OCI-LY1 (cell line): Measurements from ENCODE around the gene DCAF4.

Experiments used
- H2AFZ ChIP-seq: fragments of 200-600 bp; sonication (generic), shearing (Covaris generic); 2 replicates; pipeline ENCODE4 v1.6.0; 2014; ENCODE audit warnings: antibody characterized with exemption, mild to moderate bottlenecking, low read length
- H3F3A ChIP-seq: fragments of 200-600 bp; sonication (generic), shearing (Covaris generic); 2 replicates; pipeline ENCODE4 v1.6.0; 2014; ENCODE audit warnings: mild to moderate bottlenecking, antibody characterized with exemption, low read length, moderate library complexity; ENCODE audit not compliant: insufficient read depth
- H3K27ac ChIP-seq: fragments of 200-600 bp; sonication (generic); 2 replicates; pipeline ENCODE4 v1.5.1; 2014; ENCODE audit warnings: low read length, mixed run types, mild to moderate bottlenecking, low read depth; ENCODE audit not compliant: poor library complexity, severe bottlenecking
- H3K27me3 ChIP-seq: fragments of 200-600 bp; sonication (generic); 2 replicates; pipeline ENCODE4 v1.6.0; 2014; ENCODE audit warnings: antibody characterized with exemption, mild to moderate bottlenecking, low read length, moderate library complexity; ENCODE audit not compliant: insufficient read depth
- H3K36me3 ChIP-seq: fragments of 200-600 bp; sonication (generic); 2 replicates; pipeline ENCODE4 v1.6.1; 2014; ENCODE audit warnings: mild to moderate bottlenecking, antibody characterized with exemption, low read length, moderate library complexity, mixed read lengths; ENCODE audit not compliant: insufficient read depth
- H3K4me1 ChIP-seq: fragments of 200-600 bp; sonication (generic); 2 replicates; pipeline ENCODE4 v1.5.1; 2014; ENCODE audit warnings: mild to moderate bottlenecking, low read length, moderate library complexity; ENCODE audit not compliant: insufficient read depth, severe bottlenecking
- H3K4me2 ChIP-seq: fragments of 200-600 bp; sonication (generic), shearing (Covaris generic); 2 replicates; pipeline ENCODE4 v1.6.1; 2014; ENCODE audit warnings: low read length
- H3K4me3 ChIP-seq: fragments of 200-600 bp; sonication (generic); 2 replicates; pipeline ENCODE4 v1.5.1; 2014; ENCODE audit warnings: low read length, low read depth, mild to moderate bottlenecking, mixed read lengths; ENCODE audit not compliant: poor library complexity, severe bottlenecking
- H3K79me2 ChIP-seq: fragments of 200-600 bp; shearing (Covaris generic); 2 replicates; pipeline ENCODE4 v1.6.1; 2016; ENCODE audit warnings: mixed run types, low read length, mixed read lengths; ENCODE audit not compliant: insufficient read depth
- H3K9ac ChIP-seq: fragments of 200-600 bp; sonication (generic), shearing (Covaris generic); 2 replicates; pipeline ENCODE4 v1.6.1; 2014; ENCODE audit warnings: mild to moderate bottlenecking, low read length, mixed read lengths
- H3K9me2 ChIP-seq: fragments of 200-600 bp; sonication (generic), shearing (Covaris generic); 2 replicates; pipeline ENCODE4 v1.6.1; 2014; ENCODE audit warnings: low read depth, mild to moderate bottlenecking, low read length, mixed read lengths
- H3K9me3 ChIP-seq: fragments of 200-600 bp; shearing (Covaris generic); 2 replicates; pipeline ENCODE4 v1.6.1; 2014; ENCODE audit warnings: low read length, mixed read lengths
- H4K20me1 ChIP-seq: fragments of 200-600 bp; sonication (generic), shearing (Covaris generic); 2 replicates; pipeline ENCODE4 v1.6.0; 2016; ENCODE audit warnings: mild to moderate bottlenecking, low read length; ENCODE audit not compliant: insufficient read depth
- CTCF ChIP-seq: fragments of 200-600 bp; sonication (generic), shearing (Covaris generic); IDR thresholded peaks from 2 replicates; pipeline ENCODE4 v1.5.1; 2017; ENCODE audit warnings: mild to moderate bottlenecking, antibody characterized with exemption, low read length, moderate library complexity, mixed read lengths
- EZH2 ChIP-seq: fragments of 200-600 bp; sonication (generic), shearing (Covaris generic); IDR thresholded peaks from 2 replicates; pipeline ENCODE4 v1.8.0; 2017; ENCODE audit warnings: borderline replicate concordance, mixed run types, mild to moderate bottlenecking, antibody characterized with exemption, low read length, moderate library complexity, mixed read lengths

DCAF4 gene

DNA sequence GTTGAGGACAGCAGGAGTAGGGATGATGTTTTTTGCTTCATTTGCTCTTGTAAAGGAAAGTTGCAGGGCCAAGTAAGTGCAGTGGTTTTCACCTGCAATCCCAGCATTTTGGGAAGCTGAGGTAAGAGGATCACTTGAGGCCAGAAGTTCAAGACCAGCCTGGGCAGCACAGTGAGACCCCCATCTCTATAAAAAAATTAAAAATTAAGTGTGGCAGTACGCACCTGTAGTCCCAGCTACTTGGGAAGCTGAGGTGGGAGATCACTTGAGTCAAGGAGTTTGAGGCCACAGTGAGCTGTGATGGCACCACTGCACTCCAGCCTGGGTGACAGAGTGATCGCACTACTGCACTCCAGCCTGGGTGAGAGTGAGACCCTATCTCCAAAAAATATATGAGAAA, 43.2 kb upstream of the DCAF4 start:
- Histone ChIP-seq H3K36me3 (no peaks in the 10 kb centered on the region), H3K4me3 (no peak overlapping the region), H3K9ac (no peak overlapping the region), H3K4me1 (no peaks in the 10 kb centered on the region), H2AFZ (no peak overlapping the region), H3K4me2 (no peak overlapping the region), H3K9me3 (no peaks in the 10 kb centered on the region; the same call in 1 of the 2 replicates), H3K27ac (no peak overlapping the region), H3K79me2 (no peaks in the 10 kb centered on the region), H3K9me2 (no peaks in the 10 kb centered on the region), H3F3A (no peaks in the 10 kb centered on the region), H3K27me3 (no peaks in the 10 kb centered on the region; the same call in 1 of the 2 replicates), H4K20me1 (no peaks in the 10 kb centered on the region)
- TF ChIP-seq EZH2 (no peak), CTCF (no peak)

GRCh38 chr14:72883961-72884360, 42.3 kb upstream of the DCAF4 start:
- no peaks in the 10 kb centered on the region for H4K20me1 ChIP-seq
- no peaks in the 10 kb centered on the region for H3K4me1 ChIP-seq
- no peaks in the 10 kb centered on the region for H3K9me2 ChIP-seq
- H3K9ac ChIP-seq = no peak overlapping the region
- no peak for TF ChIP-seq CTCF
- no peak for TF ChIP-seq EZH2
- no peak overlapping the region for H3K27ac ChIP-seq
- no peak overlapping the region for H2AFZ ChIP-seq
- H3K79me2 ChIP-seq = no peaks in the 10 kb centered on the region
- H3K36me3 ChIP-seq = no peaks in the 10 kb centered on the region
- no peak overlapping the region for H3K4me2 ChIP-seq
- no peak overlapping the region for H3K4me3 ChIP-seq
- no peaks in the 10 kb centered on the region for H3F3A ChIP-seq
- no peaks in the 10 kb centered on the region; the same call in 1 of the 2 replicates for H3K9me3 ChIP-seq
- H3K27me3 ChIP-seq = no peaks in the 10 kb centered on the region; the same call in 1 of the 2 replicates

DNA sequence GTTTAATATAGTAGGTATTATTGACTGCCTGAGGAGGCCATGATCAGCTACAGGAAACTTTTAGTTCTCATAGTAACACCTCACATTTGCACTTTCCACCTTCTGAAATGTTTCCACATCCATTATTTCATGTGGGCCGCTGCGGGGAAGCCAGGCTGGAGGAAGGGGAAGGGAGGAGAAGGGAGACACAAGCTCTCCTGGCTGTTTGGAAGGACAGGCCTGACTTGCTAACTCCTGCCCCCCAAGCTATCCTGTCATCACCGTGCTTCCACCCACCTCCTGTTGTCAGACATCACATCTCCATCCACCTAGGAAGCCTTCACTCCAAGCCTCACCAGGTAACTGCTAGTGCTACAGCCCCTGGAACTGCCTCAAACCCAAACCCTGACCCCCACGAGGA, 41.9 kb upstream of the DCAF4 start:
- H3K9me2 ChIP-seq = no peaks in the 10 kb centered on the region
- no peaks in the 10 kb centered on the region for H3K4me1 ChIP-seq
- no peak overlapping the region for H3K4me2 ChIP-seq
- H2AFZ ChIP-seq = no peak overlapping the region
- H3K36me3 ChIP-seq = no peaks in the 10 kb centered on the region
- H3K27ac ChIP-seq = no peak overlapping the region
- H3K27me3 ChIP-seq = peaks cover 3% of the 10 kb centered on the region; the same call in 1 of the 2 replicates
- no peak overlapping the region for H3K4me3 ChIP-seq
- H3K9me3 ChIP-seq = no peaks in the 10 kb centered on the region; the same call in 1 of the 2 replicates
- H3K9ac ChIP-seq = no peak overlapping the region
- H4K20me1 ChIP-seq = no peaks in the 10 kb centered on the region
- H3F3A ChIP-seq = no peaks in the 10 kb centered on the region
- TF ChIP-seq EZH2 (no peak), CTCF (no peak)
- H3K79me2 ChIP-seq = no peaks in the 10 kb centered on the region
